Activated naive CD4-positive, alpha-beta T cell treated with anti-CD3 and anti-CD28 coated beads for 36 hours (primary cell): ENCODE measurements around the gene INO80D. TPM values are rescaled to one million over a fixed set of nuclear protein-coding genes. Genes with fewer than 3 reads are reported as not detected.
"Not testable (repeated sequence)": the region's sequence is repeated elsewhere in the genome, so short reads cannot be mapped to it uniquely, and the experiment has no call there.

ENCODE experiments used
- CTCF ChIA-PET: fragments of 350-600 bp; sonication (Branson Sonifier 250); formaldehyde crosslinking; loops from one replicate; lab custom pipeline; 2021; ENCODE audit warnings: antibody characterized with exemption; lab: Charles Lee
- DNase-seq: peaks from one replicate; pipeline ENCODE4 v3.0.0-alpha.2; 2020
- H3K27ac Mint-ChIP-seq: one replicate; pipeline ENCODE4 v1.8.0; 2021; ENCODE audit warnings: mild to moderate bottlenecking, mixed read lengths
- H3K27me3 Mint-ChIP-seq: one replicate; pipeline ENCODE4 v1.8.0; 2021; ENCODE audit warnings: low read depth, mixed read lengths
- H3K36me3 Mint-ChIP-seq: one replicate; pipeline ENCODE4 v1.8.0; 2021; ENCODE audit warnings: low read depth, mixed read lengths
- H3K4me1 Mint-ChIP-seq: one replicate; pipeline ENCODE4 v1.8.0; 2021; ENCODE audit warnings: low read depth, mixed read lengths
- H3K4me3 Mint-ChIP-seq: one replicate; pipeline ENCODE4 v1.8.0; 2021; ENCODE audit warnings: mild to moderate bottlenecking, moderate library complexity, mixed read lengths
- H3K9me3 Mint-ChIP-seq: one replicate; pipeline ENCODE4 v1.8.0; 2021; ENCODE audit warnings: mixed read lengths
- intact Hi-C: fragments of 100-400 bp; cut with micrococcal nuclease; formaldehyde crosslinking; loops from one replicate; pipeline ENCODE4 v1.15.1; 2023
- total RNA-seq, 2 experiments: library from RNA; stranded (reverse); gene quantifications; one replicate each; pipeline ENCODE4 v1.2.3, GENCODE V29; 2021

The INO80D gene
- 10 to 100 TPM; 14.8 to 15.0 TPM for total RNA-seq

GRCh38 chr2:206085742-206086445 is at the start of gene INO80D:
Gene INO80D, minus strand, starts transcription at chr2:206086174. Its CDS starts 23,158 bp downstream, at chr2:206063016.
- peak within 1 kb of the TSS; percentile 100 for H3K27ac Mint-ChIP-seq
- no peaks in the 10 kb centered on the region for H3K27me3 Mint-ChIP-seq
- peak; percentile 86 for DNase-seq
- H3K4me1 Mint-ChIP-seq: peaks cover 35% of the 10 kb centered on the region
- CTCF ChIA-PET: interaction anchor here (0.7 to 1.2 kb wide), 4 partner anchors 9 to 74 kb away, joined by 3 to 4 read pairs (median 3); partner anchors contain the start of gene EEF1B2
- intact Hi-C loops: loop anchor here (1.0 to 5.0 kb wide), 4 partner anchors 55 to 1431 kb away; partner anchors contain the start of genes EEF1B2, FASTKD2, MDH1B and NDUFS1
- H3K9me3 Mint-ChIP-seq: no peaks in the 10 kb centered on the region
- H3K4me3 Mint-ChIP-seq: peak within 1 kb of the TSS; percentile 97
- H3K36me3 Mint-ChIP-seq: peaks cover 7% of the 10 kb centered on the region

- CTCF ChIA-PET: no interaction called here
- no peak overlapping the region for H3K27ac Mint-ChIP-seq
Observed at GRCh38 chr2:206127656-206128055, 41.7 kb upstream of the INO80D start.

GRCh38 chr2:206125901-206126300 is 39.9 kb upstream of the INO80D start:
- intact Hi-C loops: no loop called here
- CTCF ChIA-PET: no interaction called here
- peaks cover 4% of the 10 kb centered on the region for H3K9me3 Mint-ChIP-seq
- no peaks in the 10 kb centered on the region for H3K27me3 Mint-ChIP-seq
- H3K27ac Mint-ChIP-seq: no peak overlapping the region
- H3K4me1 Mint-ChIP-seq: no peaks in the 10 kb centered on the region
- peaks cover 40% of the 10 kb centered on the region for H3K36me3 Mint-ChIP-seq
- DNase-seq: no peak
- H3K4me3 Mint-ChIP-seq: no peak overlapping the region

More at GRCh38 chr2:206127656-206128055, 41.7 kb upstream of the INO80D start:
- Mint-ChIP-seq H3K4me1 (no peaks in the 10 kb centered on the region), H3K27me3 (no peaks in the 10 kb centered on the region), H3K4me3 (no peak overlapping the region), H3K9me3 (no peaks in the 10 kb centered on the region), H3K36me3 (peaks cover 24% of the 10 kb centered on the region)
- DNase-seq: peak; percentile 7
- intact Hi-C loops: no loop called here

GRCh38 chr2:206122569-206122968 is 36.6 kb upstream of the INO80D start:
- DNase-seq, intact Hi-C loops, H3K4me1 Mint-ChIP-seq, H3K27ac Mint-ChIP-seq, H3K27me3 Mint-ChIP-seq, H3K9me3 Mint-ChIP-seq, H3K4me3 Mint-ChIP-seq, CTCF ChIA-PET: not testable (repeated sequence)
- H3K36me3 Mint-ChIP-seq: peaks cover 43% of the 10 kb centered on the region

GRCh38 chr2:206116278-206116677 is 30.3 kb upstream of the INO80D start:
- intact Hi-C loops: no loop called here
- DNase-seq: no peak
- H3K4me1 Mint-ChIP-seq: no peaks in the 10 kb centered on the region
- H3K27me3 Mint-ChIP-seq: no peaks in the 10 kb centered on the region
- no peak overlapping the region for H3K4me3 Mint-ChIP-seq
- H3K9me3 Mint-ChIP-seq: peaks cover 4% of the 10 kb centered on the region
- H3K27ac Mint-ChIP-seq: no peak overlapping the region
- CTCF ChIA-PET: no interaction called here
- H3K36me3 Mint-ChIP-seq: peaks cover 34% of the 10 kb centered on the region

GRCh38 chr2:206115026-206115578 is 29.1 kb upstream of the INO80D start:
- intact Hi-C loops: no loop called here
- CTCF ChIA-PET: no interaction called here
- no peaks in the 10 kb centered on the region for H3K4me1 Mint-ChIP-seq
- peaks cover 24% of the 10 kb centered on the region for H3K36me3 Mint-ChIP-seq
- H3K27me3 Mint-ChIP-seq: no peaks in the 10 kb centered on the region
- no peak overlapping the region for H3K4me3 Mint-ChIP-seq
- no peaks in the 10 kb centered on the region for H3K9me3 Mint-ChIP-seq
- H3K27ac Mint-ChIP-seq: no peak overlapping the region
- no peak for DNase-seq

- no peak for DNase-seq
- Mint-ChIP-seq H3K27ac (no peak overlapping the region), H3K4me1 (no peaks in the 10 kb centered on the region), H3K36me3 (peaks cover 17% of the 10 kb centered on the region), H3K9me3 (no peaks in the 10 kb centered on the region), H3K27me3 (no peaks in the 10 kb centered on the region), H3K4me3 (no peak overlapping the region)
- intact Hi-C loops: no loop called here
- CTCF ChIA-PET: interaction anchor here (1.0 kb wide), 1 partner anchor 11 kb away, joined by 3 read pairs; no protein-coding TSS in a partner anchor
Observed at GRCh38 chr2:206112846-206113547, 27.0 kb upstream of the INO80D start.

- no peak overlapping the region for H3K4me3 Mint-ChIP-seq
- CTCF ChIA-PET: no interaction called here
- no peaks in the 10 kb centered on the region for H3K27me3 Mint-ChIP-seq
- no peak overlapping the region for H3K27ac Mint-ChIP-seq
- DNase-seq: no peak
- no peaks in the 10 kb centered on the region for H3K9me3 Mint-ChIP-seq
- H3K36me3 Mint-ChIP-seq: peaks cover 17% of the 10 kb centered on the region
- H3K4me1 Mint-ChIP-seq: no peaks in the 10 kb centered on the region
- intact Hi-C loops: no loop called here
Observed at GRCh38 chr2:206112108-206112507, 26.1 kb upstream of the INO80D start.

GRCh38 chr2:206108713-206109112 is 22.7 kb upstream of the INO80D start:
- CTCF ChIA-PET: no interaction called here
- H3K27ac Mint-ChIP-seq: no peak overlapping the region
- H3K36me3 Mint-ChIP-seq: peaks cover 11% of the 10 kb centered on the region

GRCh38 chr2:206105541-206105940 is 19.6 kb upstream of the INO80D start:
- DNase-seq: no peak
- CTCF ChIA-PET: interaction anchor here (0.7 kb wide), 1 partner anchor 1064 kb away, joined by 4 read pairs; no protein-coding TSS in a partner anchor
- no peak overlapping the region for H3K27ac Mint-ChIP-seq
- no peaks in the 10 kb centered on the region for H3K4me1 Mint-ChIP-seq
- no peak overlapping the region for H3K4me3 Mint-ChIP-seq
- H3K36me3 Mint-ChIP-seq: no peaks in the 10 kb centered on the region
- intact Hi-C loops: no loop called here
- H3K27me3 Mint-ChIP-seq: no peaks in the 10 kb centered on the region
- H3K9me3 Mint-ChIP-seq: no peaks in the 10 kb centered on the region

More at GRCh38 chr2:206108713-206109112, 22.7 kb upstream of the INO80D start:
- H3K4me3 Mint-ChIP-seq: no peak overlapping the region
- no peaks in the 10 kb centered on the region for H3K4me1 Mint-ChIP-seq
- no peaks in the 10 kb centered on the region for H3K27me3 Mint-ChIP-seq
- intact Hi-C loops: no loop called here
- no peaks in the 10 kb centered on the region for H3K9me3 Mint-ChIP-seq
- DNase-seq: no peak

- no peak overlapping the region for H3K4me3 Mint-ChIP-seq
- intact Hi-C loops: no loop called here
- no peaks in the 10 kb centered on the region for H3K36me3 Mint-ChIP-seq
- no peaks in the 10 kb centered on the region for H3K27me3 Mint-ChIP-seq
- H3K9me3 Mint-ChIP-seq: no peaks in the 10 kb centered on the region
- no peak for DNase-seq
- H3K27ac Mint-ChIP-seq: no peak overlapping the region
- CTCF ChIA-PET: no interaction called here
- no peaks in the 10 kb centered on the region for H3K4me1 Mint-ChIP-seq
Observed at GRCh38 chr2:206105038-206105437, 19.1 kb upstream of the INO80D start.

- H3K9me3 Mint-ChIP-seq, H3K4me1 Mint-ChIP-seq, CTCF ChIA-PET, intact Hi-C loops, H3K36me3 Mint-ChIP-seq, H3K27me3 Mint-ChIP-seq, DNase-seq, H3K4me3 Mint-ChIP-seq: not testable (repeated sequence)
- peak overlapping the region; percentile 36 for H3K27ac Mint-ChIP-seq
Observed at GRCh38 chr2:206098872-206099271, 12.9 kb upstream of the INO80D start.
